Caco-2 (cell line): ENCODE data around the gene EDN1. TPM values are rescaled to one million over a fixed set of nuclear protein-coding genes. Genes with fewer than 3 reads are reported as not detected.

Source experiments
- BruUV-seq: library from RNA; stranded (reverse); fragments of 400-500 nt; replicated peaks from 2 replicates; lab custom pipeline; 2021; lab: Mats Ljungman, UMichigan
- CTCF ChIA-PET: fragments of 300-600 bp; sonication (Branson Sonifier 250); formaldehyde crosslinking; loops from one replicate; lab custom pipeline; 2022; ENCODE audit warnings: antibody characterized with exemption; lab: Charles Lee
- POLR2A ChIA-PET: fragments of 300-600 bp; sonication (Branson Sonifier 250); formaldehyde crosslinking; loops from one replicate; lab custom pipeline; 2022; ENCODE audit warnings: antibody characterized with exemption; lab: Charles Lee
- DNase-seq, 2 experiments: peaks; one replicate each; pipeline versions ENCODE4 v3.0.0 to v3.0.0-alpha.2; 2020 to 2022
- H3K27me3 ChIP-seq: replicated peaks from 2 replicates; pipeline ENCODE4 v1.6.0; 2011; ENCODE audit warnings: low read length; ENCODE audit not compliant: control insufficient read depth, insufficient read depth
- H3K36me3 ChIP-seq: 2 replicates; pipeline ENCODE4 v1.5.1; 2011; ENCODE audit warnings: low read length; ENCODE audit not compliant: control insufficient read depth, insufficient read depth
- H3K4me1 ChIP-seq: fragments of 250-450 bp; sonication (Bioruptor Pico); 2 replicates; pipeline ENCODE4 v1.5.1; 2020; ENCODE audit warnings: mild to moderate bottlenecking
- H3K4me3 ChIP-seq: 2 replicates; pipeline ENCODE4 v1.5.1; 2011; ENCODE audit warnings: low read depth, mild to moderate bottlenecking, control low read depth, low read length
- H3K9me3 ChIP-seq: fragments of 250-450 bp; sonication (Bioruptor Pico); 2 replicates; pipeline ENCODE4 v1.5.1; 2020; ENCODE audit warnings: mild to moderate bottlenecking, moderate library complexity
- H3K27ac Mint-ChIP-seq: one replicate; pipeline ENCODE4 v1.8.0; 2022; ENCODE audit warnings: mixed read lengths; ENCODE audit not compliant: unreplicated experiment
- H3K27me3 Mint-ChIP-seq: one replicate; pipeline ENCODE4 v1.8.0; 2022; ENCODE audit warnings: mixed read lengths; ENCODE audit not compliant: insufficient read depth, unreplicated experiment
- H3K36me3 Mint-ChIP-seq: one replicate; pipeline ENCODE4 v1.8.0; 2022; ENCODE audit warnings: mild to moderate bottlenecking, mixed read lengths; ENCODE audit not compliant: insufficient read depth, unreplicated experiment
- H3K4me1 Mint-ChIP-seq: one replicate; pipeline ENCODE4 v1.8.0; 2022; ENCODE audit warnings: low read depth, mixed read lengths; ENCODE audit not compliant: unreplicated experiment
- H3K4me3 Mint-ChIP-seq: one replicate; pipeline ENCODE4 v1.8.0; 2022; ENCODE audit warnings: mild to moderate bottlenecking, moderate library complexity, mixed read lengths; ENCODE audit not compliant: unreplicated experiment
- H3K9me3 Mint-ChIP-seq: one replicate; pipeline ENCODE4 v1.8.0; 2022; ENCODE audit warnings: mixed read lengths; ENCODE audit not compliant: unreplicated experiment
- CTCF ChIP-seq, 2 experiments: fragments of 200-600 bp in 1 of 2; IDR thresholded peaks; 1 replicate in 1 of 2; 2 replicates in 1 of 2; pipeline versions ENCODE4 v1.5.1 to v1.8.0; 2011 to 2022; ENCODE audit warnings: antibody characterized with exemption in 1 of 2, control low read depth in 1 of 2, inconsistent platforms in 1 of 2, low read depth in 1 of 2, low read length in 1 of 2, mild to moderate bottlenecking in 1 of 2, moderate library complexity in 1 of 2; ENCODE audit not compliant: insufficient read depth in 1 of 2, severe bottlenecking in 1 of 2, unreplicated experiment in 1 of 2
- intact Hi-C: fragments of 100-400 bp; cut with micrococcal nuclease; formaldehyde crosslinking; loops from one replicate; pipeline ENCODE4 v1.10.0; 2022; ENCODE audit not compliant: unreplicated experiment
- total RNA-seq: library from RNA; stranded (reverse); gene quantifications from 2 replicates; pipeline ENCODE4 v1.2.3, GENCODE V29; 2022

The EDN1 gene
- total RNA-seq, 1 experiment from 2014 or later, result 14.0 TPM

- Histone ChIP-seq H3K9me3 (peaks cover 2% of the 10 kb centered on the region; the same call in 1 of the 2 replicates), H3K4me3 (no peak overlapping the region), H3K36me3 (no peaks in the 10 kb centered on the region), H3K27me3 (no peaks in the 10 kb centered on the region; the same call in 1 of the 2 replicates), H3K4me1 (peaks cover 54% of the 10 kb centered on the region)
- no TSS peak for BruUV-seq
- Mint-ChIP-seq H3K36me3 (peaks cover 30% of the 10 kb centered on the region), H3K4me1 (peaks cover 61% of the 10 kb centered on the region), H3K4me3 (no peak overlapping the region), H3K27ac (peak overlapping the region; percentile 31), H3K27me3 (no peaks in the 10 kb centered on the region), H3K9me3 (no peaks in the 10 kb centered on the region)
- intact Hi-C loops, result no loop called here
- ChIA-PET CTCF (no interaction called here), POLR2A (no interaction called here)
- no peak for TF ChIP-seq CTCF (IDR thresholded peaks at IDR 0.05; ENCODE audit: insufficient read depth in 1 of 2, low read depth in 1 of 2, low read length in 1 of 2, severe bottlenecking in 1 of 2, unreplicated experiment in 1 of 2)
- DNase-seq, result no peak
Measured at GRCh38 chr6:12327988-12328387, 37.8 kb downstream of the EDN1 start.

GRCh38 chr6:12328701-12329100 lies 38.5 kb downstream of the EDN1 start:
- no peaks in the 10 kb centered on the region for H3K27me3 Mint-ChIP-seq
- no peak for DNase-seq
- peaks cover under 1% of the 10 kb centered on the region for H3K9me3 Mint-ChIP-seq
- no peak for TF ChIP-seq CTCF (IDR thresholded peaks at IDR 0.05; ENCODE audit: insufficient read depth in 1 of 2, low read depth in 1 of 2, low read length in 1 of 2, severe bottlenecking in 1 of 2, unreplicated experiment in 1 of 2)
- peak overlapping the region; percentile 12 for H3K27ac Mint-ChIP-seq
- no peaks in the 10 kb centered on the region; the same call in 1 of the 2 replicates for H3K9me3 ChIP-seq
- H3K36me3 ChIP-seq, result no peaks in the 10 kb centered on the region
- intact Hi-C loops, result no loop called here
- CTCF ChIA-PET, result no interaction called here
- H3K4me3 ChIP-seq, result no peak overlapping the region
- peaks cover 61% of the 10 kb centered on the region for H3K4me1 Mint-ChIP-seq
- peaks cover 30% of the 10 kb centered on the region for H3K36me3 Mint-ChIP-seq
- POLR2A ChIA-PET, result no interaction called here
- H3K4me3 Mint-ChIP-seq, result no peak overlapping the region
- peaks cover 47% of the 10 kb centered on the region for H3K4me1 ChIP-seq
- no TSS peak for BruUV-seq
- no peaks in the 10 kb centered on the region; the same call in 1 of the 2 replicates for H3K27me3 ChIP-seq

- peak; percentile 58 to 62 for DNase-seq
- Mint-ChIP-seq H3K4me3 (peak overlapping the region; percentile 34), H3K27ac (peak overlapping the region; percentile 91), H3K9me3 (peaks cover 11% of the 10 kb centered on the region), H3K27me3 (no peaks in the 10 kb centered on the region), H3K4me1 (peaks cover 58% of the 10 kb centered on the region), H3K36me3 (peaks cover 24% of the 10 kb centered on the region)
- intact Hi-C loops, result loop anchor here (1.0 to 2.0 kb wide), 3 partner anchors 34 to 271 kb away; no protein-coding TSS in a partner anchor
- Histone ChIP-seq H3K27me3 (no peaks in the 10 kb centered on the region; the same call in 1 of the 2 replicates), H3K9me3 (peaks cover 4% of the 10 kb centered on the region), H3K36me3 (no peaks in the 10 kb centered on the region), H3K4me1 (peaks cover 44% of the 10 kb centered on the region), H3K4me3 (no peak overlapping the region)
- ChIA-PET POLR2A (interaction anchor here (1.0 to 1.3 kb wide), 5 partner anchors 12 to 40 kb away, joined by 3 to 15 read pairs (median 5); partner anchors contain the start of gene EDN1), CTCF (interaction anchor here (0.6 to 1.8 kb wide), 6 partner anchors 28 to 173 kb away, joined by 3 to 9 read pairs (median 4); partner anchors contain the start of gene EDN1)
- BruUV-seq, result TSS peak; percentile 94
- TF ChIP-seq CTCF (IDR thresholded peaks at IDR 0.05; ENCODE audit: insufficient read depth in 1 of 2, low read depth in 1 of 2, low read length in 1 of 2, severe bottlenecking in 1 of 2, unreplicated experiment in 1 of 2), result no peak
Measured at GRCh38 chr6:12331474-12331873, 41.3 kb downstream of the EDN1 start.
